DOHH2 (cell line): ENCODE results near the gene SERPINF2.

Source experiments
- CTCF ChIP-seq: fragments of 200-600 bp; sonication (generic); IDR thresholded peaks from one replicate; pipeline ENCODE4 v1.5.1; 2014; ENCODE audit warnings: antibody characterized with exemption, mild to moderate bottlenecking, low read depth, low read length; ENCODE audit not compliant: poor library complexity, severe bottlenecking
- EZH2phosphoT487 ChIP-seq: fragments of 200-600 bp; sonication (generic); IDR thresholded peaks from 2 replicates; pipeline ENCODE4 v1.6.1; 2017; ENCODE audit warnings: borderline replicate concordance, mild to moderate bottlenecking, antibody characterized with exemption, low read length, moderate library complexity, mixed read lengths

- no peak for TF ChIP-seq CTCF
- TF ChIP-seq EZH2phosphoT487: no peak
Observed at GRCh38 chr17:1705004-1705403, 37.7 kb upstream of the SERPINF2 start.
